ENCODE measurements around the gene NQO2. TPM values are rescaled to one million over a fixed set of nuclear protein-coding genes. Genes with fewer than 3 reads are reported as not detected.
"Not testable (repeated sequence)": the region's sequence is repeated elsewhere in the genome, so short reads cannot be mapped to it uniquely, and the experiment has no call there.

Gene NQO2
- total and polyA plus RNA-seq, 12 donors = 29.5 to 107 (median 52.4) TPM

DNA sequence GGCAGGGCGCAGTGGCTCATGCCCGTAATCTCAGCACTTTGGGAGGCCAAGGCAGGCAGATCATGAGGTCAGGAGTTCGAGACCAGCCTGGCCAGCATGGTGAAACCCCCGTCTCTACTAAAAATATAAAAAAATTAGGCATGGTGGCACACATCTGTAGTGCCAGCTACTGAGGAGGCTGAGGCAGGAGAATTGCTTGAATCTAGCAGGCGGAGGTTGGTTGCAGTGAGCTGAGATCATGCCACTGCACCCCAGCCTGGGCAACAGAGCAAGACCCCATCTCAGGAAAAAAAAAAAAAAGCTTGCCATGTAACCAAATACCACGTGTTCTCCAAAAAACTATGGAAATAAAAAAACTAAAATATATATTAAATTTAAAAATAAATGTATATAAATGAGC, 26.5 kb upstream of the NQO2 start:
- H3K36me3 ChIP-seq; H3K4me3 ChIP-seq; H3K9me3 ChIP-seq; H3K27me3 ChIP-seq; intact Hi-C loops (cut with DNase I); DNase-seq; ATAC-seq: not testable (repeated sequence)
- peaks cover 0 to 39% (median 20%) of the 10 kb centered on the region in 9 donors for H3K4me1 ChIP-seq
- H3K27ac ChIP-seq = peak overlapping the region in 1 of 10 donors; percentile 99
- WGBS, 2 donors = 98 to 99% methylated on average over 6 of the region's 6 CpGs

DNA sequence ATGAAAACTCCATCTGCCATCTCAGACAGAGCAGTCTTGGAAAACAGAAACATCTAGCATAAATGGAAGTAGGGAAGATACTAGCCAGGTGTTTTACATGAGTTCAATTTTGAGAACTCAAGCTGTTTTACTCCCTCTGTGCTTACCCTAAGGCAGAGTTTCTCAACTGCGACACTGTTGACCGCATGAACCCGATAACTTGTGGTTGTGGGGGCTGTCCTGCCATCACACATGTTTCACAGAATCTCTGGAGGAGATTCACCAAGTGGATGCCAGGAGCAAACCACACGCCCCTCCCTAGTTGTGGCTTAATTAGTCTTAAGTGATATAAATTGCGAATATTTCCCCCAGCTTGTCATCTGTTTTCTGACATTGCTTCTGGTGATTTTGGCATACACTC, 26.0 kb upstream of the NQO2 start:
- no peak for DNase-seq
- Histone ChIP-seq H3K27ac (peak overlapping the region in 1 of 10 donors; percentile 99), H3K27me3 (no peaks in the 10 kb centered on the region), H3K36me3 (peaks cover 0 to 2% (median 0%) of the 10 kb centered on the region in 9 donors), H3K4me1 (peaks cover 0 to 38% (median 20%) of the 10 kb centered on the region in 9 donors), H3K4me3 (no peak overlapping the region), H3K9me3 (no peaks in the 10 kb centered on the region)
- TF ChIP-seq, protein P1, sequence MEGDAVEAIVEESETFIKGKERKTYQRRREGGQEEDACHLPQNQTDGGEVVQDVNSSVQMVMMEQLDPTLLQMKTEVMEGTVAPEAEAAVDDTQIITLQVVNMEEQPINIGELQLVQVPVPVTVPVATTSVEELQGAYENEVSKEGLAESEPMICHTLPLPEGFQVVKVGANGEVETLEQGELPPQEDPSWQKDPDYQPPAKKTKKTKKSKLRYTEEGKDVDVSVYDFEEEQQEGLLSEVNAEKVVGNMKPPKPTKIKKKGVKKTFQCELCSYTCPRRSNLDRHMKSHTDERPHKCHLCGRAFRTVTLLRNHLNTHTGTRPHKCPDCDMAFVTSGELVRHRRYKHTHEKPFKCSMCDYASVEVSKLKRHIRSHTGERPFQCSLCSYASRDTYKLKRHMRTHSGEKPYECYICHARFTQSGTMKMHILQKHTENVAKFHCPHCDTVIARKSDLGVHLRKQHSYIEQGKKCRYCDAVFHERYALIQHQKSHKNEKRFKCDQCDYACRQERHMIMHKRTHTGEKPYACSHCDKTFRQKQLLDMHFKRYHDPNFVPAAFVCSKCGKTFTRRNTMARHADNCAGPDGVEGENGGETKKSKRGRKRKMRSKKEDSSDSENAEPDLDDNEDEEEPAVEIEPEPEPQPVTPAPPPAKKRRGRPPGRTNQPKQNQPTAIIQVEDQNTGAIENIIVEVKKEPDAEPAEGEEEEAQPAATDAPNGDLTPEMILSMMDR (IDR thresholded peaks at IDR 0.05) = no peak
- intact Hi-C loops (cut with DNase I) = no loop called here
- WGBS, 2 donors = 89 to 94% methylated on average over 5 of the region's 5 CpGs
- no peak for ATAC-seq

DNA sequence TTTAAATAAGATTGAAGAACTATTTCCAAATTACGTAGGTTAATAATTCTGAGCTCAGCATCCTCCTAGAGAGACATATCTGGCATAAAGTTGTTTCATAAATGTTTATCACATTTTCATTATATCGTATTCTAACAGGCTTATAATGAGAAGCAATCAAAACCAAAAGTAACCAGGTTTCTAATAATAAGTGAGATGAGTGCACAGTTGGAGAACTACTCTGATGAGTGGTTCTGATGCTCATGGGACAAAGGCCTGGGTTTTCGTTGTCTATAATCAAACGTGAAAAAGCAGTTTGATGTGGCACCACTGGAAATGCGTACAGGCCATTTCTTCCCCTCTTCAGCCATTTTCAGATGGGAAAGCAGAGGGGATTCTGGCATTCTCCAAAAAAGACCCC, 23.6 kb upstream of the NQO2 start:
- Histone ChIP-seq H3K27me3 (no peaks in the 10 kb centered on the region), H3K4me1 (peaks cover 0 to 35% (median 19%) of the 10 kb centered on the region in 9 donors), H3K36me3 (no peaks in the 10 kb centered on the region), H3K9me3 (no peaks in the 10 kb centered on the region), H3K27ac (no peak overlapping the region), H3K4me3 (no peak overlapping the region)
- DNase-seq (no peak), ATAC-seq (no peak)
- intact Hi-C loops (cut with DNase I) = no loop called here
- TF ChIP-seq, protein P1 (IDR thresholded peaks at IDR 0.05) = no peak
- WGBS, 2 donors = 93 to 95% methylated on average over 5 of the region's 5 CpGs

DNA sequence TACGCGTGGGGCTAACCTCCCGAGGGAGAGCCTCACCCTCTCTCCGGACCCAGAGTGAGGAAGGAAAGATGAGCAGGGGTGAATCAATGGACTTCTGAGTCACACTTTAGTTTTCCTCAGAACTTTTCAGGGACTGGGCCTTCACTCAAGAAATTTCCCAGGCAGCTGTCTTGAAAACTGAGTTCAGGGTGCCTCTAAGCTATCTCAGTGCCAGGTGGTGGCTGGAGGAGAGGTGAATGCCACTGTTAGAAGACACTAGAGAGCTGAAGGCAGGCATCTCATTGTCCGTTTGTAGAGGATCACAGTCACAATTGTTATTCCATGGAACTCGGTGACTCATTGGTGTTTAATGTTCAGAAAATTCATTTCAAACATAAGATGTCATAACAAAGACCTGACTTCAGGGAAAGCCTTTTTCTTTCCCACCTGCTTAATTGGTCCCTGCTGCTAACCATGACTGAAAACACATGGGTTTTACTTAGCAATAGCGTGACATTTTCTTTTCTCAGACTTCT, 23.1 kb upstream of the NQO2 start:
- 77% methylated on average over 7 of the region's 7 CpGs for WGBS, 2 donors
- Histone ChIP-seq H3K27ac (no peak overlapping the region), H3K9me3 (no peaks in the 10 kb centered on the region), H3K27me3 (no peaks in the 10 kb centered on the region), H3K4me3 (no peak overlapping the region), H3K36me3 (no peaks in the 10 kb centered on the region), H3K4me1 (peaks cover 0 to 40% (median 24%) of the 10 kb centered on the region in 9 donors)
- DNase-seq (no peak), ATAC-seq (no peak)
- intact Hi-C loops (cut with DNase I) = no loop called here
- TF ChIP-seq, protein P1 (IDR thresholded peaks at IDR 0.05) = no peak

DNA sequence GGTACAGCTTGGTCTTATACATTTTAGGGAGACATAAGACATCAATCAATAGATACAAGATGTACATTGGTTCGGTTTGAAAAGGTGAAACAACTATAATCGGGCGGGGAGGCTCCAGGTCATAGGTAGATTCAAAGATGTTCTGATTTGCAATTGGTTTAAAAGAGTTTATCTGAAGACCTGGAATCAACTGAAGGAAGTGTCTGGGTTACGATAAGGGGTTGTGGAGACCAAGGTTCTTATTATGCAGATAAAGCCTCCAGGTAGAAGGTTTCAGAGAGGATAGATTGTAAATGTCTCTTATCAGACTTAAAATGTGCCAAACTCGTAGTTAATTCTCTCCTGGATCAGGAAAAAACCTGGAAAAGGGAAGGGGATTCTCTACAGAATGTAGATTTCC, 22.4 kb upstream of the NQO2 start:
- WGBS, 2 donors = 74 to 96% methylated on average over 5 of the region's 5 CpGs
- TF ChIP-seq, protein P1 (IDR thresholded peaks at IDR 0.05) = no peak
- no peak for DNase-seq
- H3K9me3 ChIP-seq = no peaks in the 10 kb centered on the region
- intact Hi-C loops (cut with DNase I) = no loop called here
- no peaks in the 10 kb centered on the region for H3K27me3 ChIP-seq
- H3K27ac ChIP-seq = no peak overlapping the region
- peaks cover 3 to 42% (median 27%) of the 10 kb centered on the region in 9 donors for H3K4me1 ChIP-seq
- H3K4me3 ChIP-seq = no peak overlapping the region
- no peak for ATAC-seq
- no peaks in the 10 kb centered on the region for H3K36me3 ChIP-seq
